ENCODE results near the gene SLC35C1. TPM values are rescaled to one million over a fixed set of nuclear protein-coding genes. Genes with fewer than 3 reads are reported as not detected.

SLC35C1 gene
- total and polyA plus RNA-seq, 2 experiments from 2014 or later: 6.8 to 11.0 TPM

GRCh38 chr11:45859661-45860140, 54.8 kb downstream of the SLC35C1 start:
- Histone ChIP-seq H3K79me2 (replicated peaks; ENCODE audit: insufficient read depth) (no peaks in the 10 kb centered on the region; the same call in 1 of the 2 replicates), H3K4me3 (no peak overlapping the region), H4K20me1 (replicated peaks; ENCODE audit: insufficient read depth) (peaks cover 17% of the 10 kb centered on the region), H3F3A (replicated peaks; ENCODE audit: low read depth) (no peaks in the 10 kb centered on the region), H3K4me1 (ENCODE audit: insufficient read depth) (peaks cover 23% of the 10 kb centered on the region), H3K9me2 (ENCODE audit: insufficient read depth) (no peaks in the 10 kb centered on the region), H3K36me3 (ENCODE audit: insufficient read depth) (no peaks in the 10 kb centered on the region), H2AFZ (no peak overlapping the region), H3K4me2 (no peak overlapping the region), H3K27ac (ENCODE audit: low read depth) (peak overlapping the region; percentile 63; the same call in 1 of the 2 replicates), H3K27me3 (ENCODE audit: insufficient read depth) (no peaks in the 10 kb centered on the region)
- Mint-ChIP-seq H3K27ac (no peak overlapping the region), H3K36me3 (ENCODE audit: low read depth) (peaks cover 21% of the 10 kb centered on the region; the same call in 1 of the 3 replicates), H3K27me3 (ENCODE audit: insufficient read depth, low read depth, poor library complexity) (peaks cover 4% of the 10 kb centered on the region), H3K4me1 (peaks cover 32% of the 10 kb centered on the region), H3K9me3 (no peaks in the 10 kb centered on the region), H3K4me3 (no peak overlapping the region; the same call in 2 of the 3 replicates)
- DNase-seq (ENCODE audit: low spot score): peak; percentile 41
- TF ChIP-seq JUNB (IDR thresholded peaks at IDR 0.05; ENCODE audit: unreplicated experiment): no peak
- no peak for TF ChIP-seq ZNF331 (CRISPR knock-in tag; IDR thresholded peaks at IDR 0.05; ENCODE audit: low read depth)
- TF ChIP-seq, protein P1, sequence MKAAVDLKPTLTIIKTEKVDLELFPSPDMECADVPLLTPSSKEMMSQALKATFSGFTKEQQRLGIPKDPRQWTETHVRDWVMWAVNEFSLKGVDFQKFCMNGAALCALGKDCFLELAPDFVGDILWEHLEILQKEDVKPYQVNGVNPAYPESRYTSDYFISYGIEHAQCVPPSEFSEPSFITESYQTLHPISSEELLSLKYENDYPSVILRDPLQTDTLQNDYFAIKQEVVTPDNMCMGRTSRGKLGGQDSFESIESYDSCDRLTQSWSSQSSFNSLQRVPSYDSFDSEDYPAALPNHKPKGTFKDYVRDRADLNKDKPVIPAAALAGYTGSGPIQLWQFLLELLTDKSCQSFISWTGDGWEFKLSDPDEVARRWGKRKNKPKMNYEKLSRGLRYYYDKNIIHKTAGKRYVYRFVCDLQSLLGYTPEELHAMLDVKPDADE (IDR thresholded peaks at IDR 0.05): no peak
- TF ChIP-seq, protein P2, sequence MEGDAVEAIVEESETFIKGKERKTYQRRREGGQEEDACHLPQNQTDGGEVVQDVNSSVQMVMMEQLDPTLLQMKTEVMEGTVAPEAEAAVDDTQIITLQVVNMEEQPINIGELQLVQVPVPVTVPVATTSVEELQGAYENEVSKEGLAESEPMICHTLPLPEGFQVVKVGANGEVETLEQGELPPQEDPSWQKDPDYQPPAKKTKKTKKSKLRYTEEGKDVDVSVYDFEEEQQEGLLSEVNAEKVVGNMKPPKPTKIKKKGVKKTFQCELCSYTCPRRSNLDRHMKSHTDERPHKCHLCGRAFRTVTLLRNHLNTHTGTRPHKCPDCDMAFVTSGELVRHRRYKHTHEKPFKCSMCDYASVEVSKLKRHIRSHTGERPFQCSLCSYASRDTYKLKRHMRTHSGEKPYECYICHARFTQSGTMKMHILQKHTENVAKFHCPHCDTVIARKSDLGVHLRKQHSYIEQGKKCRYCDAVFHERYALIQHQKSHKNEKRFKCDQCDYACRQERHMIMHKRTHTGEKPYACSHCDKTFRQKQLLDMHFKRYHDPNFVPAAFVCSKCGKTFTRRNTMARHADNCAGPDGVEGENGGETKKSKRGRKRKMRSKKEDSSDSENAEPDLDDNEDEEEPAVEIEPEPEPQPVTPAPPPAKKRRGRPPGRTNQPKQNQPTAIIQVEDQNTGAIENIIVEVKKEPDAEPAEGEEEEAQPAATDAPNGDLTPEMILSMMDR (conservative IDR thresholded peaks at IDR 0.05; ENCODE audit: low read depth in 2 of 2): no peak
- no peak for TF ChIP-seq STAT1 (IDR thresholded peaks at IDR 0.05; ENCODE audit: unreplicated experiment)
- TF ChIP-seq EZH2phosphoT487 (IDR thresholded peaks at IDR 0.05; ENCODE audit: unreplicated experiment): no peak
- no peak for TF ChIP-seq ZNF462 (CRISPR knock-in tag; IDR thresholded peaks at IDR 0.05)
- TF ChIP-seq NANOG (IDR thresholded peaks at IDR 0.05; ENCODE audit: borderline replicate concordance): no peak
- TF ChIP-seq ZNF114 (CRISPR knock-in tag; IDR thresholded peaks at IDR 0.05): no peak
- TF ChIP-seq CREB1 (CRISPR knock-in tag; IDR thresholded peaks at IDR 0.05; ENCODE audit: low read depth): no peak
- no peak for TF ChIP-seq EZH2 (IDR thresholded peaks at IDR 0.05; ENCODE audit: low read depth, unreplicated experiment)
- no peak for TF ChIP-seq POLR2AphosphoS5 (IDR thresholded peaks at IDR 0.05; ENCODE audit: low read depth)
- TF ChIP-seq, protein P3, sequence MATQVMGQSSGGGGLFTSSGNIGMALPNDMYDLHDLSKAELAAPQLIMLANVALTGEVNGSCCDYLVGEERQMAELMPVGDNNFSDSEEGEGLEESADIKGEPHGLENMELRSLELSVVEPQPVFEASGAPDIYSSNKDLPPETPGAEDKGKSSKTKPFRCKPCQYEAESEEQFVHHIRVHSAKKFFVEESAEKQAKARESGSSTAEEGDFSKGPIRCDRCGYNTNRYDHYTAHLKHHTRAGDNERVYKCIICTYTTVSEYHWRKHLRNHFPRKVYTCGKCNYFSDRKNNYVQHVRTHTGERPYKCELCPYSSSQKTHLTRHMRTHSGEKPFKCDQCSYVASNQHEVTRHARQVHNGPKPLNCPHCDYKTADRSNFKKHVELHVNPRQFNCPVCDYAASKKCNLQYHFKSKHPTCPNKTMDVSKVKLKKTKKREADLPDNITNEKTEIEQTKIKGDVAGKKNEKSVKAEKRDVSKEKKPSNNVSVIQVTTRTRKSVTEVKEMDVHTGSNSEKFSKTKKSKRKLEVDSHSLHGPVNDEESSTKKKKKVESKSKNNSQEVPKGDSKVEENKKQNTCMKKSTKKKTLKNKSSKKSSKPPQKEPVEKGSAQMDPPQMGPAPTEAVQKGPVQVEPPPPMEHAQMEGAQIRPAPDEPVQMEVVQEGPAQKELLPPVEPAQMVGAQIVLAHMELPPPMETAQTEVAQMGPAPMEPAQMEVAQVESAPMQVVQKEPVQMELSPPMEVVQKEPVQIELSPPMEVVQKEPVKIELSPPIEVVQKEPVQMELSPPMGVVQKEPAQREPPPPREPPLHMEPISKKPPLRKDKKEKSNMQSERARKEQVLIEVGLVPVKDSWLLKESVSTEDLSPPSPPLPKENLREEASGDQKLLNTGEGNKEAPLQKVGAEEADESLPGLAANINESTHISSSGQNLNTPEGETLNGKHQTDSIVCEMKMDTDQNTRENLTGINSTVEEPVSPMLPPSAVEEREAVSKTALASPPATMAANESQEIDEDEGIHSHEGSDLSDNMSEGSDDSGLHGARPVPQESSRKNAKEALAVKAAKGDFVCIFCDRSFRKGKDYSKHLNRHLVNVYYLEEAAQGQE (IDR thresholded peaks at IDR 0.05; ENCODE audit: unreplicated experiment): no peak
- peak; percentile 79 for ATAC-seq
